T-helper 2 cell treated with Interferon-gamma antibody and Interleukin-4, amounts not matched to agents 100 ng/mL and 5 ng/mL, for 36 hours (primary cell): ENCODE measurements around the gene PSMB9. TPM values are rescaled to one million over a fixed set of nuclear protein-coding genes. Genes with fewer than 3 reads are reported as not detected.

ENCODE experiments used
- intact Hi-C: fragments of 100-400 bp; cut with micrococcal nuclease; formaldehyde crosslinking; loops from one replicate; pipeline ENCODE4 v1.15.1; 2023
- total RNA-seq: library from RNA; stranded (reverse); gene quantifications from 2 replicates; pipeline ENCODE4 v1.2.3, GENCODE V29; 2022

PSMB9 gene
- total RNA-seq, 1 donor from 2014 or later = 413 TPM

DNA sequence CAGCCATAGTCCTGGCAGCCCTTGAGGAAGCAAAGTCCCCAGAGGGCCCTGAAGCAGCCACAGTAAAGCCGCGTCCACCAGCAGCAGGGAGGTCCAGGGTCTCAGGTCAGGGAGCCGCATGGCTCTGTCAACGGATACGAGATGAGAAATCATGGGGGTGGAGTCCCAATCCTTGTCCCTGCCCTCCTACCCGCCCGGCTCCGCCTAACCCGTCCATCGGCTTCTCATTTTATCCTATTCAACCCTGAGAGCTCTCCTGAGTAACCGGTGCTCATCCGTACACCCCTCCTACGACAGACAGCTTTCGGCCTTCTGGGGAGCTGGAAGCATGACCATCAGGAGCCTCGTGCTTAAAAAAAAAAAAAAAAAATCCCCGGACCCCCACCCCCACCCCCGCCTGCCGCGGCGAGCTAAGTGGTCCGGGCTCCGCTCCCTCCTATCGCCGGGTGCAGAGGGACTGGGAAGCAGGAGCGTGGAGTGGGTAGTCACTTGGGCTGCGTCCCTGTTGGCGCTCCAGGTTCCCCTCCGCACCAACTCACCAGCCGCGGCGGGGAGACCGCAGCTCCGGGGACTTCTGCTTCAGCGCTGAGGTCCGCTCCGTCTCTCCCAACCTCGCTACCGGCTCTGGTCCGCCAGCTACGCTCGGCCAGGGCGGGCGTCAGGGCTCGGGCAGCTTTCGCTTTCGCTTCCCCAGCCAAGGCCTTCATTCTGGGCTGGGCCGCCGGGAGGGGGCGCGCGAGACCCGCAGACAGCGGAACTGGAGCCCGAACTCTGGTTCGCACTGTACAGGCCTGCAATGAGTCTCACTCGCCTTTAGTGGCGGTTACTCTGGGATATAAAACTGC lies 15.7 kb upstream of the PSMB9 start, which contains the start of gene TAP2:
TAP2 (minus strand) TSS at position 626 of the 845 bp plus-strand sequence; CDS start at position 120, 506 bp downstream.
- intact Hi-C loops = loop anchor here (1.0 kb wide), 2 partner anchors 16 to 30 kb away; partner anchors contain the start of gene PSMB9

DNA sequence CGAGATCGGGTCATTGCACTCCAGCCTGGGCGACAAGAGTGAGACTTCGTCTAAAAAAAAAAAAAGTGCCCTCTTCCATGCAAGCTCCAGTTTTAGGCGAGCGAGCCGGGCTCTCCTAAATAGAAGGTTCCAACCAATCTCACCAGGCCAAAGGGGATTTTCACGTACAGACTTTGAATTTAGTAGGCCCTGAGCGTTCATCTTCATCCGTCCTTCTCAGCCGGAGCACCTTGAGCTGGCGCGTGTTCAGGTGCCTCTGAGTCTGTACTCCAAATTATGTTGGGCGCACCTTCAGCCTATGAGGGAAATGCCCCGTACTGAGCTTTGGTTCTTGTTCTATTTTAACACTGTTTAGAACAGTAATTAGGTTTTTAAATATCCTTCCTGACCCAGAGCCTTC lies 14.6 kb upstream of the PSMB9 start:
- intact Hi-C loops = no loop called here

DNA sequence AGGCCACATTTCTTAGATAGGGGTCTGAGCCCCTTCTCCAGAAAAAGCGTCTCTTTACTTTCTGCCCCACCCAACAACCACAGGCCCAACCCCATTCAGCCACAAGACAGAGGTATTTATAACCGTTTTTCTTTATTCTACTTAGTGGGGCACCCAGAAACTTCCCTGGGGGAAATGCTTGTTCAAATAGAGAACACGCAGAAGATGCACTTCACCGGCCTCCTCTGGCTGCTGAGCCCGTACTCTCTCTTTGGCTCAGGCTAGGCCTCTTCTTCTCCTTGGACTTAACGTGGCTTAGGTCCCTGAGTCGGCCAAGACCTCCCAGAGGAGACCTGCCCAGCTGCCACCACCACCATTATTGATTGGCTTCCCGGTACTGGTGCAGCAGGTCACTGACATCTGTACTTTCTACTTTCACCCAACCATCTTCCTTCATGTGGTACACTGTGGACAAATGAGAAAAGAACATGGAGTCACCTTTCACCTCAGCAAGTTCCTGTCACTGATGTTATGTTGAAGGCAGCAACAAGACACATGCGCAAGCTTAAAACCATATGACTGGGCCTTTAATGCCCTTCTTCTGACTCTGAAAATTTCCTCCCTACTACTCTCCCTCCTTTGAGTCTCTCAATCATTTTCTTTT lies 13.3 kb upstream of the PSMB9 start:
- intact Hi-C loops = loop anchor here (5.0 kb wide), 1 partner anchor 663 kb away; the partner anchor contains the start of genes AGPAT1 and RNF5

DNA sequence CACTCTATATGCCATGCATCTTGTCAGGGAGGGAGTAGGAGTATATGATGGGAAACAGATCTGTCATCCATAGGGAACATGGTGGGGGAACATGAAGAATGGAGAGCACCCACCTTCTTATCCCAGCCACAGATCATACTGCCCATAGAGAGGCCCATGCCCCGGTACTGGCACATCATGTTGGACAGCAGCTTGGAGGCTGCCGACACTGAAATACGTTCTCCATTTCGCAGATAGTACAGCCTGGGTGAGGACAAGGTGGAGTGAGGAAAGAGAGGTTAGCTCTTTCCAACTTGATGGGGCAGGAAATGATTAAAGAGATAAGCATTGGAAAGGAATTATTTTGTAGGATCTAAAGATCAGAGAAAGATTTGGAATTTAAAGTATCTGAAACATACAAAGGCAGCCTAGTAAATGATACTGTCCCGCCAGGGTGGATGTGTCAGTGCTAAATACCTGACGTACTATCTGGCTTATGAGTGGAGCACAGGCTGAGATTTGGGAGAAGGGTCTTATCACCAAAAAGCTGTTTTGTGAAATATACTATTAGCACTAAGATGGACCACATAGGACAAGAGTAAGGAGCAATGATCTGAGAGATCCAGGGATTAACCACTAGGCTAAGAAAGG lies 11.9 kb upstream of the PSMB9 start:
- intact Hi-C loops = loop anchor here (5.0 kb wide), 1 partner anchor 665 kb away; the partner anchor contains the start of genes AGPAT1 and RNF5

DNA sequence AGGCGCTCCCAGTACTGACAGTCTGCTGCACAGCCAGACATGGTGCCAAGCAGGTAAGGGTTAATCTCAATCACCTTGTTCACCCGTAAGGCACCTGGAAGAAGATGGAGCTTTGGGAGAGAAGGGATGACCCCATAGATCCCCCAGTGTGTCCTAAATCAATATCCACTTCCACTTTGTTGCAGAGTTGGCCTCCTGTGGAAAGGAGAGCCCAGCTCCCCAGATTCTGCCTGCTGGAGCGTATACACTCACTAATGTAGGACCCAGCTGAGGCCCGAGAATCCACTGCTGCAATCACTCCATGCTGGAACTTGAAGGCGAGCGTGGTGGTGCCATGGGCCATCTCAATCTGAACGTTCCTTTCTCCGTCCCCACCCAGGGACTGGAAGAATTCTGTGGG lies 11.3 kb upstream of the PSMB9 start:
- intact Hi-C loops = loop anchor here (5.0 kb wide), 1 partner anchor 665 kb away; the partner anchor contains the start of genes AGPAT1 and RNF5

DNA sequence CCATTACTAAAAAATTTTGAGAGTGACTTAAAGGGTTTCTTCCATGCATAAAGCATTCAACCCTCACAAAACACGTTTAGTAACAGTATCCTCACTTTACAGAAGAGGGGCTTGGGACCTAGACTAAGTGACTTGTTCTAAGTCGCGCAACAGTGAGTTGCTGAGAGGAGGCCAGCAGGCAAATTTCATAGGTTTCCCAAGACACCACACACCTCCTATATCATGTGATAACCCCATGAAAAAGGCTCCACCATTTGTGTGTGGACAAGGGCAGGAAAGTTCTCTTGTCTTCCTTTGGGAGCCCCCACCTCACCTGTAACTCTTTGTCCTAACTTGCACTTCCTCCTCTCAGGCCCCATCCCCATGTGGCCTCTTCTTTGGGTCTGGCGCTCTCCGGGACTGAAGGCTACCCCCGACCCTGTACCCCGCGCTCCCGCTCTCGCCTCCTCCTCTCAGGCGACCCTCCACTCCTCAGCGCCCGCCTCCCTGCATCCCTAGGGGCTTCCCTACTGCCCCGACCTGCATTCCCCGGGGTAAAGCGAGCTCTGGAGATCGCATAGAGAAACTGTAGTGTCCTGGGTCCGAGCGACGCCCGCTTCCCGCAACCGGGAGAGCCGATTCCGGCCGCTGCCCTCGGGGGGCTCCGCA lies 10.5 kb upstream of the PSMB9 start:
- intact Hi-C loops = loop anchor here (5.0 kb wide), 1 partner anchor 666 kb away; the partner anchor contains the start of genes AGPAT1 and RNF5

DNA sequence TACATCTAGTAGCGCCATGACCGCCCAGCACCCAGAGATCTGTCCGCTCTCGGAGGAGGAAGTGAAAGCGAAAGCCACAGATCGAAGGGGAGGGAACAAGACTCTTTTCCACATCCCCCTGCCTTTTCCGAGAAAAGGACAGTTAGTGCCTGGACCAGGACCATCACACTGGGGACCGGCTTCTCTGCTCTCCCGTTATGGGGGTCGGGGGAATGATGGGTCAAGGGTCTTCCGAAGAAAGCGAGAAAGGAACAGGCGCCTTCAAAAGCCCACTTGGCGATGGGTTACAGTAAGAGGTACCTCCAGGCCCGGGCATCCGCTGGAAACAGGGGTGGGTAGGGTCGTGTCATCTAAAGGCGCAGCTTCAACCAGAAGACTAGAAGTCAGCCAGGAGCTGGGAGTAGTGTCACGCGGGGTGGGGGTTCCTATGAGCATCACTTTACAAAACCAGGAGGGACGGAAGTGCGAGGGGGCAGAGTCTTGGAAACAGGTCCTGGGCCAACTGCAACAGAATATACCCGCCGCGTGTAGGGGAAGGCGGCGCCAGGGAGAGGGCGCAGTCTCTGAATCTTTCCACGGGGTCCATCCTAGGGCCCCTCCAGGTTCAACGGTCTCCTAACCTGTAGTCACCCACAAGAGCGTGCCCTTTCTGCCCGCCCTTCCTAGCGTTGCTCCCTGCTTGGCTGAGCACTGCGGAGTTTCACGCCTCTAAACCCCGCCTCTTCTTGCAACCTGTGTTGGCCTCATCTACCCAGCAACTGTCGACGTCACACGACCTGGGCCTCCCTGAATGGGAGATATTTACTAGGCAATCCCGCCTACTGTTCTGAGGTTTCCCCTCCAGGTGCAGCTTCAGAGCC lies 9.8 kb upstream of the PSMB9 start, which contains the start of gene PSMB8:
PSMB8 (minus strand) TSS at position 69 of the 860 bp plus-strand sequence; CDS start at position 18, 51 bp downstream.
- intact Hi-C loops = loop anchor here (1.0 to 5.0 kb wide), 3 partner anchors 9 to 667 kb away; partner anchors contain the start of genes AGPAT1, RNF5 and TAP1

DNA sequence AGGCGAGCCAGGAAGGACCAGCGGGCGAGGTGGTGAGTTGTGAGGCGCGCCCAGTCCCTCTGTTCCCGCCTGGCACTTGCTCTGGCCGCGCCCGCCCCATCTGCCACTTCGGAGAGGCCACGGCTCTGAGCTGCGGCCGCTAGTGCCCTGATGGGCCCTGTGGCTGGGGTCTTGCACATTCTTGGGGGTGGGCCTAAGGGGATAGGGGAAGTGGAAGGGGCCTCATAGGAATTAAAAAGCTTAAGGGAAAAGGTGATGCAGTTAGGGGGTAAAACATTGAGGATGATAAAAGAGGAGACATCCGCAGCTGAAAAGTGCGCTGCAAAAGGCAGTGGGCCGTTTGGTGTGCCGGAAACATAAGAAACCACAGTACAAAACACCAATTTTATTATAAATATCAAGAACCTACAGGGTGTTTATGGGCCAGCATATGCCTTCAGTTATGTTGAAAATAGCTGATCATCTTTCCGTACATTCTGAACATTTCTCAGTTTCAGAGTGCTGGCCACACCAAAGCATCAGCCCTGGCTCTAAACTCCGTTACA lies 9.1 kb upstream of the PSMB9 start:
- intact Hi-C loops = loop anchor here (1.0 to 5.0 kb wide), 3 partner anchors 8 to 668 kb away; partner anchors contain the start of genes AGPAT1, RNF5 and TAP1

DNA sequence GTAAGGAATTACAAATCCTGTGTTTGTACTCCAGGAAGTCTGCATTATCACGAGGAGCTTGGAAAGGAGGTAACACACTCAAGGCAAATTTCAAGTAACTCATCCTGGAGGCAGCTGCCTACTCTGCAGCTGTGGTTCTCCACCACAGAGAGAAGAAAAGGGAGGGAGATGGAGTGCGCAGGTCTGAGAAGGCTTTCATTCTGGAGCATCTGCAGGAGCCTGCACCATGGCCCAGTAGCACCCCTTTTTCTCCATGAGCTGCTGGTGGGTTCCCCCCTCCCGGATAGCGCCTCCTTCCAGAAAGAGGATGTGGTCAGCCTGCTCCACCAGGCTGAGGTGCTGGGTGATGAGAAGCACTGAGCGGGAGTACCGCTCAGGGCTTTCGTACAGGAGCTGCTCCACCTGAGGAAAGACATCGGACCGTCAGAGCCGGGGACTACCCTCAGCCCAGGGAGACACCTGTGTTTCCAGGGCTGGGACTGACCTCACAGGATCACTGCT lies 8.6 kb upstream of the PSMB9 start:
- intact Hi-C loops = no loop called here

DNA sequence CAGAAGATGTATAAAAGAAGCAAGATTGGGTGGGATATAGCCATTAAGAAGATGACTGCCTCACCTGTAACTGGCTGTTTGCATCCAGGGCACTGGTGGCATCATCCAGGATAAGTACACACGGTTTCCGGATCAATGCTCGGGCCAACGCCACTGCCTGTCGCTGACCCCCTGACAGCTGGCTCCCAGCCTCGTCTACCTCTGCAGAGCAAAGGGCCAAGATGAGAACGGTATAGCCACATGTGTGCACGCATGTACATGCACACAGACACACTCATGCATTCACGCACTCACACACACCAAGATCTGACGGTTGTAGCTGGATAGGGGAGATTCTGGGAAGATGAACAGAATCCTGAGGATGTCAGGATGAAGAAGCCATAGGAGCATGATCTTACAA lies 7.0 kb upstream of the PSMB9 start:
- intact Hi-C loops = no loop called here

DNA sequence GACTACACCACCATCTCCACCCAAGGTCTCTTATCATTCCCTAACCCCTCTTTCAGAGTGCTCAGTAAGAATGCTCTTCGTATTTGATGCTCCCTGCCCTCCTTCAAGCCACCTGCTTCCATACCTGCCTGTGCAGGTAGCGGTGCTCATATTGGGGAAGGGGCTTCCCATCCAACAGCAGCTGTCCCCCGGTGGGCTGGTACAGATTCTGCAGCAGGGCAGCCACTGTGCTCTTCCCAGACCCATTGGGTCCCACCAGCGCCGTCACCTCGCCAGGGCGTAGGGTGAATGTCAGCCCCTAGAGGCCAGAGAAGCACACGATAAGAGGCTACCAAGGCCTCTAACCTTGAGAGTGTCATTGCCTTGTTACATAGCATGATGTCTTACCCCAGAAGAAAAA lies 6.2 kb upstream of the PSMB9 start:
- intact Hi-C loops = no loop called here

DNA sequence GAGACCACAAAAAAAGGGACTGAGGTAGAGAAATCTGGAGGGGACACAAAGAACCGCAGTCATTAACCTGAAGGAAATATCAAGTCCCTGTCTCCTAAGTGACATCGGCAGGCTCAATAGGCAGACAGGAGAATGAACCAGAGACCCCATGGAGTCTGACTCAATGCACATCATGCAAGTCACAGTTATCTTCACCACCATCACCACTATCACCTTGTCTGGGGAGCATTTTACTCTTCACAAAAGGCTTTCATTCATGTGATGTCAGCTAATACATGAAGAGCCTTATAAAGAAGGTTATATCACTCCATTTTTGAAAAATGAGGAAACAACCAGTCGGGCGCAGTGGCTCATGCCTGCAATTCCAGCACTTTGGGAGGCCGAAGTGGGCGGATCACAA lies 4.9 kb upstream of the PSMB9 start:
- intact Hi-C loops = no loop called here

DNA sequence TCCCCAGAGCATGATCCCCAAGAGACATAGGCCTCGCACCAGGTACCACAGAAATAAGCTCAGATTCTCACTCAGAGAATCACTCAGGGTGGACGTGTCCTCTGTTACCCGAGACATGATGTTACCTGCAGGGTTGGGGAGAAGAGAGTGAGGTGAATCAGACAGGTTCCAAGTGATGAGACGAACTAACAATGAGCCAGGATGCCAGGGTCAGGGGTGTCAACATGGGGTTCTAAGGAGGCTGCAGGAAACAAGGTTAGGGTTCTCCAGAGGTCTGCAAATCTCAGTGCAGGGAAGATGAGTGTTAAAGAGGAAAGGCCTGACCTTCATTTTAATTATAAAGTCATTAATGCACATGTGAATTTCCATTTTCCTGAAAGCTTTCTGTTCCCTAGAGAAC lies 3.0 kb upstream of the PSMB9 start:
- intact Hi-C loops = loop anchor here (5.0 to 10.0 kb wide), 2 partner anchors 464 to 654 kb away; partner anchors contain the start of genes TAPBP and ZBTB22

DNA sequence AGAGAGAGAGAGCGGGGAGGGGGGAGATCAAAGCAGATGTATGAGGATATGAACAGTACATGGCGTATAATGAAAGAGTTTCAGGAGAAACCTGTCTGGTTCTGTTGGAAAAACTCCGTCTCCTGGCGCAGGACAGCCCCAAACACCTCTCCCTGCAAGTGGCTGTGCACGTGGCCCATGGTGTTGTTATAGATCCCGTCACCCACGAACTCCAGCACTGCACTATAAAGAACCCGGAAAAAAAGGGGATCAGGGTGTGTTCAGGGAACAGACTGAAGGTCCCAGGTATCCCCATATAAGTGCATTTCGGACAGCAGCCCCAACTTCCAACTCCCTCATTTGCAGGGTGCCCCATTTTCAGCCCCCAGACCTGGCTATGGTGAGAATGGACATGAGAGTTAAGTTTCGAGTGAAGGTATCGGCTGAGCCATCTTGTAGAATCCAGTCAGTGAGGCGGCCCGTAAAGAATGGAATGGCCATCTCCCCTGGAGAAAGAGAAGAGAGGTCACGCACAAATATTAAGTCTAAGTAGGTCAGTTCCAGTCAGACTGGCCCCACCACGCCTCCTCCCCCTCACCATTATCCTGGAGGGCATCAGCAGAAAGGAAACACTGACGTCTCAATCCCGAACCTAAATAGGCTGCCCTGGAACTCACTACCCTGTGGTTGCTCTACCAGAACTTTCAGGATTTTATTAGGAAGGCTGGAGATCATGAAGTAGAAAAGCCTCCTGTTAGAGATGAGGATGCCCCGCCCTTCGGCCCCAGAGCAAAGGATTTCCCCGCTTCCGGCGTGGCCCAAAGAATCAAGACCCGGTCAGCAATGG lies 1.8 kb upstream of the PSMB9 start:
- intact Hi-C loops = loop anchor here (2.0 to 10.0 kb wide), 3 partner anchors 349 to 655 kb away; partner anchors contain the start of genes RXRB, SLC39A7, TAPBP and ZBTB22

DNA sequence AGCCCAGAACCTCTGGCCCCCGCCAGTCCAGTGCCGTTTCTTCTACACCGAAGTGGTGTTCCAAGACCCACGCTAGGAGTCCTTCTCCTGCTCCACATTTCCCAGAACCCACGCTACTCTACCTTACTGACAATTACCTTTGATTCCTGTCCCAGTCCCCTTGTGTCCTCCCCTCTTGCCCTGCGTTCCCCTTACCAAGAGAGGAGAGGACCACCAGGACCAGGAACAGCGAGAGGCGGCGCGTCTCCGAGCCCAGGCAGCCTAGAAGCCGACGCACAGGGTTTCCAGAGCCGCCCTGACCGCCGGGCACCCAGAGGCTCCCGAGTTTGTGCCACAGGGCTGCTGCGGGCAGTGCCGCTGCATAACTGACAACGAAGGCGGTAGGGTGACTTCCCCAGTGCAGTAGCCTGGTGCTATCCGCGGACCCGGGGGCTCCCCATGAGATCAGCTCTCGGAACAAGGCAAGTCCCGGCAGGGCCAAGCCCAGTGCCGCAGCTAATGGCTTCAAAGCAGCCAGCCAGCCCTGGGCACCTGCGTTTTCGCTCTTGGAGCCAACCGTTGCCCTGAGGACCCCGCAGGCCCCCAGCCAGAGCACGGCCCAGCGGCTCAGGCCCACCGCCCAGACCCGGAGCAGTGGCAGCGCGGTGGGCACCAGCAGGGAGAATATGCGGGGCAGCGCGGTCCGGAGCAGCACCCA lies 1.0 kb upstream of the PSMB9 start:
- intact Hi-C loops = loop anchor here (1.0 to 10.0 kb wide), 5 partner anchors 9 to 656 kb away; partner anchors contain the start of genes PSMB8, RXRB, SLC39A7 and TAPBP

DNA sequence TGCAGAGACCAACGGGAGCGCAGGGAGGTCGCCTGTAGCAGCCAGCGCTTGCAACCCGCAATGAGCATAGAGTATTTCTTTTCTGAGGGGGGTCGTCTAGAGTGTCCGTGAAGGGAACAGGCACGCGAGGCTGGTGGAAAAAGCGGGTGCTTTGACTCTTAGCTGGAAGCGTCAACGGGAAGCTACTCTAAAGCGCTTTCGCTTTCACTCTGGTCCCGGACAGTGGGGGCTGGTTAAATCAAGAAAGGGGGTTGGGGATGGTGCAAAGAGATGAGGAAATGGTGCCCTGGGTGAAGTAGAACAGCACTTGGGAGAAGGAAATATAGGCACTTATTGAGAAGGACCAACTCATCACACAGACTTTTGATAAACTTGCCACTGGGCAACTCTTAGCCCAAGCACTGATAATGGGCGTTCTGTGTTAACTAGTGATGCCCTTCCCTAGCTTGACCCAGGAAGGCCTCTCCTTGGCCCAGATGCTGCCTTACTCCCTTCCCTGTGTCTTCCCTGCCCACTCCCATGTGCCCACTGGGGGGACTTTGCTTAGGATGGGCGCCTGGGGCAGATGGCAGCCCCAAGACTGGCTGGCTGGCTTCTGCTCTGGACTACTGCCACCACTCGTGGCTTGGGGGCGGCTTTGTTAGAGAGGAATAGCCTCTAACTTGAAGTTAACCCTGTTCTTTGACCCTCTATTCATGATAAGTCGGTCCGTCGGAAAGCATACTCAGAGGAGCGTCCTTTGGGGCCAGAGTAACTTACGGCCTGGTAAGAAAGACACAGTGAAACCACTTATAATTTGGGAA lies 585 bp downstream of the PSMB9 start:
- intact Hi-C loops = loop anchor here (1.0 to 10.0 kb wide), 4 partner anchors 16 to 657 kb away; partner anchors contain the start of genes TAP2, TAPBP and ZBTB22
